GM19397 (cell line): ENCODE data around the gene SLC15A5.
A peak's percentile ranks its signal among the peaks of the same experiment; 100 is the strongest.

Source experiments
- ATAC-seq: cut with Tn5 transposase; IDR thresholded peaks from one replicate; pipeline ENCODE4 v1.9.1; 2021; ENCODE audit warnings: mild to moderate bottlenecking, moderate library complexity; ENCODE audit not compliant: unreplicated experiment

The SLC15A5 gene

GRCh38 chr12:16261944-16262475, 15.5 kb downstream of the SLC15A5 start:
- ATAC-seq: no peak

GRCh38 chr12:16260206-16260605, 17.3 kb downstream of the SLC15A5 start:
- no peak for ATAC-seq

- no peak for ATAC-seq
Measured at GRCh38 chr12:16258963-16259362, 18.5 kb downstream of the SLC15A5 start.

- no peak for ATAC-seq
Measured at GRCh38 chr12:16246264-16246663, 31.2 kb downstream of the SLC15A5 start.

- no peak for ATAC-seq
Measured at GRCh38 chr12:16245209-16245608, 32.3 kb downstream of the SLC15A5 start.

- ATAC-seq: no peak
Measured at GRCh38 chr12:16243487-16244412, 33.7 kb downstream of the SLC15A5 start.

GRCh38 chr12:16241346-16241745, 36.1 kb downstream of the SLC15A5 start:
- ATAC-seq: no peak

- ATAC-seq: no peak
Measured at GRCh38 chr12:16238661-16239060, 38.8 kb downstream of the SLC15A5 start.

- no peak for ATAC-seq
Measured at GRCh38 chr12:16229676-16230075, 47.8 kb downstream of the SLC15A5 start.

- peak; percentile 76 for ATAC-seq
Measured at GRCh38 chr12:16228067-16228466, 49.4 kb downstream of the SLC15A5 start.

GRCh38 chr12:16225692-16226091, 51.8 kb downstream of the SLC15A5 start:
- ATAC-seq: no peak

- no peak for ATAC-seq
Measured at GRCh38 chr12:16224196-16224595, 53.3 kb downstream of the SLC15A5 start.

- no peak for ATAC-seq
Measured at GRCh38 chr12:16221776-16222175, 55.7 kb downstream of the SLC15A5 start.

GRCh38 chr12:16220120-16220519, 57.4 kb downstream of the SLC15A5 start:
- no peak for ATAC-seq

- no peak for ATAC-seq
Measured at GRCh38 chr12:16218934-16219751, 58.3 kb downstream of the SLC15A5 start.

GRCh38 chr12:16218234-16218633, 59.3 kb downstream of the SLC15A5 start:
- ATAC-seq: no peak

- no peak for ATAC-seq
Measured at GRCh38 chr12:16211731-16212130, 65.8 kb downstream of the SLC15A5 start.

- peak; percentile 99 for ATAC-seq
Measured at GRCh38 chr12:16198884-16199283, 78.6 kb downstream of the SLC15A5 start.

GRCh38 chr12:16197600-16197999, 79.9 kb downstream of the SLC15A5 start:
- ATAC-seq: no peak

- no peak for ATAC-seq
Measured at GRCh38 chr12:16189849-16190248, 87.6 kb downstream of the SLC15A5 start.

- ATAC-seq: no peak
Measured at GRCh38 chr12:16187660-16188059, 89.8 kb downstream of the SLC15A5 start.

GRCh38 chr12:16184681-16185080, 92.8 kb downstream of the SLC15A5 start:
- no peak for ATAC-seq
